H7 (cell line): Measurements from ENCODE around the gene GLCE. TPM values are rescaled to one million over a fixed set of nuclear protein-coding genes. Genes with fewer than 3 reads are reported as not detected.
A peak's percentile ranks its signal among the peaks of the same experiment; 100 is the strongest.
"Not testable (repeated sequence)": the region's sequence is repeated elsewhere in the genome, so short reads cannot be mapped to it uniquely, and the experiment has no call there.

Source experiments
- DNase-seq: peaks from one replicate; pipeline ENCODE4 v3.0.0; 2012
- H3K27me3 ChIP-seq: 2 replicates; pipeline ENCODE4 v1.6.0; 2011; ENCODE audit warnings: mild to moderate bottlenecking, low read length; ENCODE audit not compliant: control insufficient read depth, insufficient read depth
- H3K36me3 ChIP-seq: replicated peaks from 2 replicates; pipeline ENCODE4 v1.5.1; 2011; ENCODE audit warnings: low read length; ENCODE audit not compliant: control insufficient read depth, insufficient read depth
- H3K4me3 ChIP-seq: 2 replicates; pipeline ENCODE4 v1.5.1; 2011; ENCODE audit warnings: low read depth, mild to moderate bottlenecking, control low read depth, low read length, moderate library complexity; ENCODE audit not compliant: insufficient read depth
- total RNA-seq: library from RNA; depleted of rRNA; stranded (reverse); fragments of >200 nt; shearing (Covaris generic); gene quantifications from 2 replicates; pipeline ENCODE4 v1.2.3, GENCODE V29; 2014

GLCE gene
- total RNA-seq, 1 experiment from 2014 or later = 7.0 TPM

DNA sequence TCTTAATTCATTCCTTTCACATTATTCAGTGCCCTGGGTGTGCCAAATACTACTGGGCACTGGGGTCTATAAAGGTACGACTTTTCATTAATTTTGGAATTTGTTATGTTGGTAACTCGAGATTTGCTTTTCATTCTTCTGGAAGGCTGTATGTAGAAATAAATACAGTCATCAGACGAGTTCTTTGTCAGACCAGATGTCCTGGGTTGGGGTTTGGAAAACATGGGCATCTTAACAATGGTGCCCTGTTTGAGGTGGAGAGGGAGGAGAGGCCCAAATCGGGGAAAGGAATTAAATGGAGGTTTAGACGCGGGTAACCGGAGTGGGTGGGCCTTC lies 662 bp upstream of the GLCE start:
- Histone ChIP-seq H3K36me3 (no peaks in the 10 kb centered on the region), H3K27me3 (peaks cover 16% of the 10 kb centered on the region), H3K4me3 (peak overlapping the region; percentile 81)
- DNase-seq = no peak

DNA sequence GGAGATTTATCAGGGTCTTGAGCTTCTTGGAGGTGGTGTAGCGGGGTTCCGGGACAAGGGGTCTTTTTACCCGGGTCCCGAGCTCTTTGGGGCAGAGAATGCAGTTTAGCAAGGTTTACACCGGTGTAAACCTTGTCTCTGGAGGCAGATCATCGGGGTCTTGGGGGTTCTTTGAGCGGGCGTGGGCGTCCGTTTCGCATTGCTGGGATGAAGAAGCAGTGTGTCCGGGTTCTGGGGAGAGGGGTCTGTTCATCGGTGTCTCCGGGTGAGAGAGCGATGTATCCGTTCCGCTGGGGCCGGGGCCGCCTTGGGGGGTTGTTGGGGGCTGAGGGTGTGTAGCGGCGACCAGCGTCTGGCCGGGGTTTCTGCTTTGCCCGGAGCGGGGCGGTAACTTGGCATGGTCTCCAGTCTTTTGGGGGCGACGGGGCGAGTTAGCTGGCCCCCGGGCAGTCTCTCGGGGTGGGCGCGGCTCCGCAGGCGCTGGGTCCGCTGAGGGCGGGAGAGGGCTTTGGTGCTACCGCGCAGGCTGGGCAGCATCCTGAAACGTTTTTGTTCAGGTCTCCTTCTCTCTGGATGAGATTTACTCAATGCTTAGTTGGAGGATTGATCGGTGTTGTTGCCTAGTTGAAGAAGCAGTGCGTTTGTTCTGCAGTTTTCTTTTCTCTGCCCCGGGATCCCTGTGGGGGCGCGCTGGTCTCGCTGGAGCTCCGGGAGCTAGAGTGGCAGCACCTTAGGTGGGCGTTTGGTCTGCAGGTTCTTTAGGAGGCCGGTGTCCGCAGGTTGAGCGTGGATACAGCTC lies 843 bp downstream of the GLCE start:
- peak; percentile 65 for DNase-seq
- Histone ChIP-seq H3K36me3 (no peaks in the 10 kb centered on the region), H3K4me3 (peak overlapping the region; percentile 81), H3K27me3 (peaks cover 16% of the 10 kb centered on the region)

DNA sequence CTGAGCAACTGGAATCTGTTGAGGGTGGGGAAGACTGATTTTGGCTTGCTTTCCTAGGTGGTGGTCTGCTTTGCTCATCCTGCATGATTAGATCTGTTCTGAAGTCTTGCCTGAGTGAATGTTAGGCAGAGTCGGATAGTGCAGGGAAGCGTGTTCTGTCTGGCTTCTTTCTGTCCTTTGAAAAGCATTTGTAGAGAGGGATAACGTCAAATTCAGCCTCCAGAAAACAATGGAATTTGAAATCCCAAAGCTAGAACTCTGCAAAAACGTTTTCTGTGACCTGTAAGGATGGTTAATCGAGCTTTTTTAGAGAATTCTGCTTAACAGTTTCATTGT lies 1.4 kb downstream of the GLCE start:
- H3K36me3 ChIP-seq = no peaks in the 10 kb centered on the region
- no peak for DNase-seq
- peak overlapping the region; percentile 81 for H3K4me3 ChIP-seq
- H3K27me3 ChIP-seq = peaks cover 16% of the 10 kb centered on the region

DNA sequence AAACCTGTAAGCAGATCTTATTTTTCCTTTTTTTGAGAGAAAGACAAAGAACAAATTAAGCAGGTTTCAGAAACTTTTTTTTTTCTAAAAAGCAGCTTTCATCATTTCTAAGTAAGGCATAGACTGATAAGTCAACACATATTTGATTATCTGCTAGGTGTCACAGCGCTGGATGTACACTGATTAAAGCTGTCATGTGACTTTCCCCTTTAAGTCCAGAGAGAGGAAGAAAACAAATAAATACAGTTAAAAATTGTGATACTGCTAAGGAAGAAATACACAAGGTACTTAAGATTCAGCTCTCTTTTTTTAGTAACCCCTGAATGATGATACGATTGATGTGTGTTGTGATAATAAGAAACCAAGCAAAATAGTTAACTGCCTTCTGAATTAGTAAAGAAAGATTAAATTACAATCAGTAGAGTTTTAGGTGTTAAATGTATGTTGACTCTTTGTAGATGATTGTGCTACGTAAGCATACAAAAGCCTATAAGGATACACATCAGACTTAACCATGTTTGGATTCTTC lies 2.8 kb downstream of the GLCE start:
- H3K36me3 ChIP-seq = no peaks in the 10 kb centered on the region

DNA sequence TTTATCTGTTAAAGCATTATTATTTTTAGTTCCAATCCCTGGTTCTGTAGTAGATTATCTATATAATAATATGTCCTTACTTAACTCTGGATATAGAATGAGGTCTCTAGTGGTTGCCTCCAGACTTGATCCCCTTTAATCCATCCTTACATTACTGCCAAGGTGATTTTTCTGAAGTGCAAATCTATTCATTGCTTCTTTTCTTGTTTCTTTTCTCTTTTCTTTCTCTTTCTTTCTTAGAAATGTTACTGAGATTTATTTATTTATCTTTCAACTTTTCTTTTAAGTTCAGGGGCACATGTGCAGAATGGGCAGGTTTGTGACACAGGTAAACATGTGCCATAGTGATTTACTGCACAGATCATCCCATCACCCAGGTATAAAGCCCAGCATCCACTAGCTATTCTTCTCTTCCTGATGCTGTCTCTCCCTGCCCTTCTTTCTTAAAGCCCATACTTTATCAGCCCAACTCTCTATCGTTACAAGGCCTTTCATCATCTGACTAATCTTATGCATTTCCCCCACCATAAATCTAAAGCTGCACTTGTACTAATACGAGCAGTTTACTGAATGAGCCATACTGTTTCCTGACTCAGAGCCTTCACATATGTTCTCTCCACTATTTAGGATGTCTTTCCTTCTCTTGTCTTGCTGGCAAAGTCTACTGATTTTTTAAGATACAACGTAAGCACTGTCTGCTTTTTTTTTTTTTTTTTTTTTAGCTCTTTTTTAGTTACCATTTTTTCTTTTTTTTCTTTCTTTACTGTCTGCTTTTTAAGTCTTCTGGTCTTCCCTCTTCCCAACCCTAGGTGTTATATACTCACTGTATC lies 4.6 kb downstream of the GLCE start:
- Histone ChIP-seq H3K36me3 (no peaks in the 10 kb centered on the region), H3K27me3 (peaks cover 16% of the 10 kb centered on the region), H3K4me3 (no peak overlapping the region)
- DNase-seq = no peak

More for the DNA sequence above, 2.8 kb downstream of the GLCE start:
- peaks cover 16% of the 10 kb centered on the region for H3K27me3 ChIP-seq
- no peak for DNase-seq
- H3K4me3 ChIP-seq = no peak overlapping the region

DNA sequence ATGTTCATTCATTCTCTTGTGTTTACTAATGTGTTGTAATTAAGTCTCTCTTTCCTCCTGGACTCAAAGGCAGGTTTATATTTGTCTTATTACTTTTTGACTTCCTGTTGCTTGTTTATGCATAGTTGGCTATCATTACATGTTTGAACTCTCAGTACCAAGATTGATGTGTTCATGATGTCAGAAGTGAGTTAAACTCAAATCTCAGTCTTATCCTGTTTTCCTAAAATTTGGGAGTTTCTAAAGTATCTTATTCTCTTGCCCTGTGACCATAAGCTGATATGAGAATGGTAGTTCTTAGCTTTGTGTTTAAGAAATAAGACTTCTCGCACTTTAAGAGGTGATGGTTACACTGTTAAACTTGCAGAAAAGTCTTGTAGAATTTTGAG lies 5.2 kb downstream of the GLCE start:
- no peak for DNase-seq
- Histone ChIP-seq H3K27me3 (peaks cover 16% of the 10 kb centered on the region), H3K4me3 (no peak overlapping the region), H3K36me3 (no peaks in the 10 kb centered on the region)

DNA sequence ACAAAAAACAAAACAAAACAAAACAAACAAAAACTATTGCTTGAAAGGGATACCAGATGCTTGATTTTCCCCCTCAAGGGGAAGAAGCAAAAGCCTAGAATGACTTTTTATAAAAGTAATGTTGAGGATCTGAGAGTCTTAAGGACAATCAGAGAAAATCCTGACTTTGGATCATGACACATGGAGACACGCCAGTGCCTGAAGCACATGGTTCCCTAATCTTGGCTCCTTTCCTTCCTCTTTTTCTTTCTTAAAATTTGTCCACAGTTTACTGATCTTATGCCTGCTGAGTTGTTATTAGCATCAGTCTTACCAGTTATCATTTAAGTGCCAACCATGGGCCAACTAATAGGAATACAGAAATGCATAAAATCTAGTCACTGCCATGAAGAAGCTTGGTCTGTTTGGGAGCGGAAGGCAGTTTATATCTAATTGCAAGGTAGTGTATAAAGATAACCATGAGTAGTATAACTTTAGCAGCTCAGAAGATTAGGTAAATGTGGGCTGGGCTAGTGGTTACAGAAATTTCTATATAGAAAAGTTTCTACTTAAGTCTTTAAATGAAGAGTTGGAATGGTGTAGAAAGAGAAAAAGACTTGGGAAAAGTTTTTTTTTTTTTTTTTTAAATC lies 6.9 kb downstream of the GLCE start:
- Histone ChIP-seq H3K27me3 (no peaks in the 10 kb centered on the region; the same call in 1 of the 2 replicates), H3K4me3 (no peak overlapping the region), H3K36me3 (no peaks in the 10 kb centered on the region)
- DNase-seq = no peak

DNA sequence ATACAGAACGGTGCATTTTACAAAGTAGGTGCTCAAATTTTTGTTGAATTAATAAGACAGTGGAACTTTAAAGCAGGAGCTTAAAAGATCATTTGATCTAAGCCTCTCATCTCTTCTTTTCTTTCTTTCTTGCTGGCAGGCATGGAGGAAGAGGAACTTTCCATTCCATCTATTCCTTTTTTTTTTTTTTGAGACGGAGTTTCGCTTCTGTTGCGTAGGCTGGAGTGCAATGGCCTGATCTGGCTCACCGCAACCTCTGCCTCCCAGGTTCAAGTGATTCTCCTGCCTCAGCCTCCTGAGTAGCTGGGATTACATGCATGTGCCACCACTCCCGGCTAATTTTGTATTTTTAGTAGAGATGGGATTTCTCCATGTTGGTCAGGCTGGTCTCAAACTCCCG lies 7.9 kb downstream of the GLCE start:
- H3K27me3 ChIP-seq, DNase-seq, H3K4me3 ChIP-seq, H3K36me3 ChIP-seq: not testable (repeated sequence)

DNA sequence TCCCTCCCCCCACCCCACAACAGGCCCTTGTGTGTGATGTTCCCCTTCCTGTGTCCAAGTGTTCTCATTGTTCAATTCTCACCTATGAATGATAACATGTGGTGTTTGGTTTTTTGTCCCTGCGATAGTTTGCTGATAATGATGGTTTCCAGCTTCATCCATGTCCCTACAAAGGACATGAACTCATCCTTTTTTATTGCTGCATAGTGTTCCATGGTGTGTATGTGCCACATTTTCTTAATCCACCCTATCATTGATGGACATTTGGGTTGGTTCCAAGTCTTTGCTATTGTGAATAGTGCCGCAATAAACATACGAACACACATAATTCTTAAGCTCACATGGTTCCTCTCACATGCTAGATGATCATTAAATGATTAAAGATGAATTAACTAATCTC lies 9.1 kb downstream of the GLCE start:
- not testable (repeated sequence) for H3K27me3 ChIP-seq, H3K36me3 ChIP-seq, H3K4me3 ChIP-seq, DNase-seq

DNA sequence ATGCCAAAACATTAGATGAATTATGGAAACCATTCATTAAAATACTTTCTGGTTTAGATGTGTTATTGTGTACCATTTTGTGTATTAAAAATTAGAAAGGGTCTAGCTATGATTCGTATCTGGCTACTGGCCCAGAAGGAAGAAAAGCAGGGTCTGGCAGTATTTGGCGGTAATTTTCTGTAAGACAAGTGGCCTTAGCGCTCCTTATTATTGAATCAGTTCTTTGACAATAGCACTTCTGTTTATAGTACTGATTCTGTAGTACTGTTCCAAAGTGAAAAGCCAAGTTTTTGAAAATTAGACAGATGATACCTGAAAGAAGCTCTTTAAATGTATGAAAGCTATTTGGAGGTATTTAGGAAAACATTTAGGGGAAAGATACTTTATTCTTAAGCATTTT lies 10.2 kb downstream of the GLCE start:
- DNase-seq = no peak
- no peak overlapping the region for H3K4me3 ChIP-seq
- H3K27me3 ChIP-seq = no peaks in the 10 kb centered on the region
- no peaks in the 10 kb centered on the region for H3K36me3 ChIP-seq

DNA sequence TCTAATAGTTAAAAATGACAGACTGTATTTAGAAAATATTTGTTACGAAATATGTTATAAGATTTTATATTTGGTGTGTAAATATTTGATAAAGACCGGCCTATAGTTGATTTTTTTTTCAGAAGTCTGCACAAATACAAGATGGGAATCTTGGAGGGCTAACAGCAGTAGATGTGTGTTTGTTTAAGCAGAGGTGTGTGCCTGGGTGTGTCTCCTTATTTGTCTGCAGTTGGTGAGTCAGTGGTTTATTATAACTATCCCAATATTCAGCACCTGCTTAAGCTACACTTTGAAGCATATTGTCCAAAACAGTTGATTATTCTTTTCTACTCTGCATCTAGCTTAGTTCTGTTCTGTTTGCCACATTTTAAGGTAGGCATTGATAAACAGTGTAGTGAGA lies 12.4 kb downstream of the GLCE start:
- no peak for DNase-seq
- H3K27me3 ChIP-seq = no peaks in the 10 kb centered on the region
- H3K36me3 ChIP-seq = no peaks in the 10 kb centered on the region
- no peak overlapping the region for H3K4me3 ChIP-seq

DNA sequence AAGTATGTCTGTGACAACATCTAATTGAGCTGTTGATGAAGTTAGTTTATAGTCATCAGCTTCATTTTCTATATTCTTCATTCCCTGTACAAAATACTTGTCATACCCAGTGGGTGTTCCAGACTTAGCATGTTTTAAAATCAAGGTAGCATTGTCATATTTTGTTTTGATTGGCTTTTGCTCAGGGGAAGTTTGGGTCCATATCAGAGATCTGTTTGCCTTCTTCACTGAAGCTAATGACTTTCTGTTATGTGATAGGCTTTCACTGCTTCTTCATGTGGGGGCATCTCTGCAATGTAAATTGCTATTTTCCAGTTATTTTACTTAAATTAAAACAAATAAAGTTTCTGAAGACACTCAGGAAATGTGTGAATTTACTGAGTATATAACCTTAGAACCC lies 15.1 kb downstream of the GLCE start:
- no peak for DNase-seq
- H3K27me3 ChIP-seq = no peaks in the 10 kb centered on the region
- H3K4me3 ChIP-seq = no peak overlapping the region
- no peaks in the 10 kb centered on the region for H3K36me3 ChIP-seq

DNA sequence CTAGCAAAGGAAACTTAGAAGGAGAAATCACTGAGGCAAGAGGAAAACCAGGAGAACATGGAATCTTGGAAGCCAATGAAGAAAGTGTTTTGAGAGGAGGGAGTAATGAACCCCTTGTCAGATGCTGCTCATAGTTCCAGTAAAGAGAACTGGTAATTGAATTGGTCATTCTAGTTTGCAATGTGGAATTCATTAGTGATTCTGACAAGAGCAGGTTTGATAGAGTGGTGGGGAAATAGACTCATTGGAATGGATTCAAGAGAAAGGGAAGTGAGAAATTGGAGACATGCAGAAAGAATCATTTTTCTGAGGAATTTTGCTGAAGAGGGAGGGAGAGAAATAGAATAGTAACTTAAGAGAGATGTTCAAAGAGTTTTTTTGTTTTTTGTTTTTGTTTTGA lies 21.0 kb downstream of the GLCE start:
- H3K4me3 ChIP-seq = no peak overlapping the region
- H3K36me3 ChIP-seq = no peaks in the 10 kb centered on the region
- DNase-seq = no peak
- no peaks in the 10 kb centered on the region for H3K27me3 ChIP-seq

DNA sequence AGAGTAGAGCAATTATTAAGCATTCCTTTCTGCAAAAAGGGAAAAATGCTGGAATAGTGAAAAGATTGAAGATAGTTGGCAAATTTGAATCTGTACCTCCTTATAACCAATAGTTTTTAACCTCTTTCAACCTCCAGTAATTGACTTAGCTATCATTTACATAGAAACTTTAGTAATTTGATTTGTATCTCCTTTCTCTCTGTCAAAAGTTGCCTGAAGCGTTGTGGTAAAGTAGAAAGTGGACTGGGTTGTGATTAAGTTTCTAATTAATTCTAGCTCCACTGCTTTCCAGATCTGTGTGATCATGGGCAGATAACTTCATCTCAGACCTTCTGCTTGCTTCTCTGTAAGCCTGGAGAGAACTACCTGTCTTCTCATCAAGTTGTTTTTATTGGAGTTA lies 24.8 kb downstream of the GLCE start:
- H3K27me3 ChIP-seq = no peaks in the 10 kb centered on the region
- H3K4me3 ChIP-seq = no peak overlapping the region
- DNase-seq = no peak
- H3K36me3 ChIP-seq = no peaks in the 10 kb centered on the region

DNA sequence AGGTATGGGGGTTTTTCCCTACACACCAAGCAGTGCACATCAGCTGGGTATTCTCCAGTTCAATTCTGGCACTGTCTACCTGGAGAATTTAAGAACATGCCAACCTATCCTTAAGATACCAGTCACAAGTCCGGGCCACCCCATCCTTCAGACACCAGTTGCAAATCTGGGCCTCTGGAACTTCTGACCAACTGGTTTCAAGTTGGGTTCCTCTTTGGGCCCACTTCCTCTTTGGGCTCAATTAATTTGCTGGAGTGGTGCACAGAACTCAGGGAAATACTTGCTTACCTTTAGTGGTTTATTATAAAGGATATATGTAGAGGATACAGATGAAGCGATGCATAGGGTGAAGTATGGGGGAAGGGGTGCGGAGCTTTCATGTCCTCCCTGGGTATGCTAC lies 25.3 kb downstream of the GLCE start:
- Histone ChIP-seq H3K4me3 (no peak overlapping the region), H3K27me3 (no peaks in the 10 kb centered on the region), H3K36me3 (no peaks in the 10 kb centered on the region)
- no peak for DNase-seq
